Measurements from ENCODE around the gene AAGAB.

- TF ChIP-seq, protein P1, sequence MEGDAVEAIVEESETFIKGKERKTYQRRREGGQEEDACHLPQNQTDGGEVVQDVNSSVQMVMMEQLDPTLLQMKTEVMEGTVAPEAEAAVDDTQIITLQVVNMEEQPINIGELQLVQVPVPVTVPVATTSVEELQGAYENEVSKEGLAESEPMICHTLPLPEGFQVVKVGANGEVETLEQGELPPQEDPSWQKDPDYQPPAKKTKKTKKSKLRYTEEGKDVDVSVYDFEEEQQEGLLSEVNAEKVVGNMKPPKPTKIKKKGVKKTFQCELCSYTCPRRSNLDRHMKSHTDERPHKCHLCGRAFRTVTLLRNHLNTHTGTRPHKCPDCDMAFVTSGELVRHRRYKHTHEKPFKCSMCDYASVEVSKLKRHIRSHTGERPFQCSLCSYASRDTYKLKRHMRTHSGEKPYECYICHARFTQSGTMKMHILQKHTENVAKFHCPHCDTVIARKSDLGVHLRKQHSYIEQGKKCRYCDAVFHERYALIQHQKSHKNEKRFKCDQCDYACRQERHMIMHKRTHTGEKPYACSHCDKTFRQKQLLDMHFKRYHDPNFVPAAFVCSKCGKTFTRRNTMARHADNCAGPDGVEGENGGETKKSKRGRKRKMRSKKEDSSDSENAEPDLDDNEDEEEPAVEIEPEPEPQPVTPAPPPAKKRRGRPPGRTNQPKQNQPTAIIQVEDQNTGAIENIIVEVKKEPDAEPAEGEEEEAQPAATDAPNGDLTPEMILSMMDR (conservative IDR thresholded peaks at IDR 0.05): no peak
- TF ChIP-seq ZFX (IDR thresholded peaks at IDR 0.05): no peak
Measured at GRCh38 chr15:67196672-67197363, 57.6 kb downstream of the AAGAB start.

Measured in C4-2B (cell line).